K562 (cell line): ENCODE data around the gene PDZRN4. TPM values are rescaled to one million over a fixed set of nuclear protein-coding genes. Genes with fewer than 3 reads are reported as not detected.

Experiments used
- ATAC-seq: fragments of 200-7000 bp; cut with Tn5 transposase; 3 replicates; pipeline ENCODE4 v1.9.1; 2020; ENCODE audit warnings: moderate library complexity
- Bru-seq: library from RNA; stranded (reverse); fragments of 400-500 nt; gene quantifications from one replicate; lab custom pipeline; 2021; lab: Mats Ljungman, UMichigan
- BruChase-seq, 2 experiments: library from RNA; stranded (reverse); fragments of 400-500 nt; gene quantifications; one replicate each; lab custom pipeline; 2021; lab: Mats Ljungman, UMichigan
- BruUV-seq: library from RNA; stranded (reverse); fragments of 400-500 nt; replicated peaks from 2 replicates; lab custom pipeline; 2021; lab: Mats Ljungman, UMichigan
- CTCF ChIA-PET: fragments of 300-600 bp; formaldehyde crosslinking; extraction: SDS; loops from one replicate; lab custom pipeline; 2021; ENCODE audit warnings: low intra/inter-chr PET ratio; lab: Yijun Ruan, JAX
- POLR2A ChIA-PET: fragments of 300-600, 350-650 bp; sonication (Branson Sonifier 250); formaldehyde crosslinking; extraction: SDS; loops from one replicate; lab custom pipeline; 2021; ENCODE audit warnings: antibody characterized with exemption, inconsistent platforms; lab: Yijun Ruan, JAX
- DNase-seq, 4 experiments: peaks; one replicate each; pipeline versions ENCODE4 v3.0.0 to v3.0.0-alpha.2; 2011 to 2018; ENCODE audit warnings: low spot score in 3 of 4, mixed read lengths in 3 of 4; ENCODE audit errors: extremely low read depth in 1 of 4
- FAIRE-seq: peaks from 2 replicates; lab custom pipeline; 2011; peaks lifted over from hg19 to GRCh38; lab: Jason Lieb, UNC
- H2AFZ ChIP-seq: 2 replicates; pipeline ENCODE4 v1.6.0; 2011; ENCODE audit warnings: low read depth, low read length, control low read depth, inconsistent platforms
- H3K27ac ChIP-seq: fragments of 200-600 bp; 3 replicates; pipeline ENCODE4 v1.8.0; 2011; ENCODE audit warnings: low read depth, mild to moderate bottlenecking, control low read depth, inconsistent platforms, low read length, moderate library complexity, mixed read lengths; ENCODE audit errors: extremely low read depth
- H3K27me3 ChIP-seq, 2 experiments: fragments of 300-600 bp in 1 of 2; 2 replicates in 1 of 2; 3 replicates in 1 of 2; pipeline versions ENCODE4 v1.6.0 to v1.8.0; 2011; ENCODE audit warnings: inconsistent platforms in 2 of 2, low read length in 2 of 2, mild to moderate bottlenecking in 1 of 2, mixed read lengths in 1 of 2, moderate library complexity in 1 of 2; ENCODE audit not compliant: control insufficient read depth in 2 of 2, insufficient read depth in 2 of 2
- H3K36me3 ChIP-seq: fragments of 300-600 bp; 3 replicates; pipeline ENCODE4 v1.8.0; 2011; ENCODE audit warnings: mild to moderate bottlenecking, low read length, inconsistent platforms; ENCODE audit not compliant: control insufficient read depth, insufficient read depth
- H3K4me1 ChIP-seq, 2 experiments: fragments of 200-600 bp in 1 of 2; replicated peaks in 1 of 2; 2 replicates in 1 of 2; 3 replicates in 1 of 2; pipeline versions ENCODE4 v1.5.1 to v1.8.0; 2011; ENCODE audit warnings: inconsistent platforms in 2 of 2, low read length in 2 of 2, mild to moderate bottlenecking in 1 of 2, mixed read lengths in 1 of 2, moderate library complexity in 1 of 2; ENCODE audit not compliant: control insufficient read depth in 2 of 2, insufficient read depth in 2 of 2
- H3K4me2 ChIP-seq: 2 replicates; pipeline ENCODE4 v1.6.1; 2011; ENCODE audit warnings: low read length, control low read depth, inconsistent platforms, mixed read lengths; ENCODE audit not compliant: insufficient read depth
- H3K4me3 ChIP-seq: fragments of 200-600 bp; sonication (generic), shearing (Covaris generic); 2 replicates; pipeline ENCODE4 v1.5.1; 2016; ENCODE audit warnings: control low read depth, inconsistent platforms
- H3K79me2 ChIP-seq: fragments of 200-600 bp; 3 replicates; pipeline ENCODE4 v1.8.0; 2011; ENCODE audit warnings: low read length, inconsistent platforms; ENCODE audit not compliant: control insufficient read depth, insufficient read depth
- H3K9ac ChIP-seq, 2 experiments: 2 replicates each; pipeline versions ENCODE4 v1.6.0 to v1.6.1; 2011; ENCODE audit warnings: low read depth in 2 of 2, low read length in 2 of 2, control low read depth in 1 of 2, inconsistent platforms in 1 of 2, mild to moderate bottlenecking in 1 of 2, mixed read lengths in 1 of 2; ENCODE audit not compliant: insufficient read depth in 1 of 2
- H3K9me1 ChIP-seq: one replicate; pipeline ENCODE4 v1.6.0; 2011; ENCODE audit warnings: inconsistent platforms, mild to moderate bottlenecking, low read length, moderate library complexity; ENCODE audit not compliant: control insufficient read depth, insufficient read depth
- H3K9me3 ChIP-seq: replicated peaks from 2 replicates; pipeline ENCODE4 v1.5.1; 2011; ENCODE audit warnings: low read depth, low read length, inconsistent platforms; ENCODE audit not compliant: control insufficient read depth, insufficient read depth
- H4K20me1 ChIP-seq: replicated peaks from 2 replicates; pipeline ENCODE4 v1.6.1; 2011; ENCODE audit warnings: low read length, inconsistent platforms, mixed read lengths; ENCODE audit not compliant: control insufficient read depth, insufficient read depth
- CHD7 ChIP-seq: fragments of 200-600 bp; sonication (generic); IDR thresholded peaks from one replicate; pipeline ENCODE4 v1.6.1; 2012; ENCODE audit warnings: mild to moderate bottlenecking, low read depth, low read length, inconsistent platforms
- MIER1 ChIP-seq: fragments of 450-650 bp; IDR thresholded peaks from 2 replicates; pipeline ENCODE4 v1.6.1; 2016; ENCODE audit warnings: antibody characterized with exemption, mild to moderate bottlenecking, low read depth
- POLR2AphosphoS2 ChIP-seq: IDR thresholded peaks from 2 replicates; pipeline ENCODE4 v1.6.1; 2012; ENCODE audit warnings: low read length, improper control_type of control experiment
- ZFP91 ChIP-seq: sonication (generic); formaldehyde crosslinking; IDR thresholded peaks from 2 replicates; pipeline ENCODE4 v1.8.0; 2022; ENCODE audit warnings: mild to moderate bottlenecking, missing genetic modification reagents
- WGBS: fragments of 100-300 bp; shearing (Covaris generic); methylation state at CpG from one replicate; pipeline ENCODE4 v1.1.6; 2016; ENCODE audit warnings: low coverage, mixed read lengths; ENCODE audit not compliant: insufficient coverage; ENCODE audit errors: missing lambda C conversion rate; 5-methylcytosine and 5-hydroxymethylcytosine counted together
- in situ Hi-C: fragments of 300-500 bp; cut with MboI; formaldehyde crosslinking; loops from 4 replicates; pipeline ENCODE4 v1.15.0; 2018; ENCODE audit warnings: inconsistent platforms, mixed read lengths
- intact Hi-C: fragments of 100-400 bp; cut with micrococcal nuclease; formaldehyde crosslinking; loops from 2 replicates; pipeline ENCODE4 v1.14.2; 2022
- long read RNA-seq, 3 experiments: library from polyadenylated mRNA in 2 of 3; library from RNA in 1 of 3; unstranded in 2 of 3; stranded (forward) in 1 of 3; transcript quantifications; one replicate each; pipeline ENCODE4 v2.0.0, GENCODE V29; 2019 to 2022
- polyA minus RNA-seq, 3 experiments: library from RNA; depleted of rRNA, polyadenylated mRNA; stranded (reverse); fragments of >200 nt; gene quantifications; 2 replicates each; pipeline ENCODE4 v1.2.3, GENCODE V29; 2011
- polyA plus RNA-seq, 8 experiments: library from polyadenylated mRNA; depleted of rRNA in 4 of 8; stranded (reverse) in 5 of 8; unstranded in 3 of 8; fragments of >200 nt; fragmentation: Nextera tagmentation in 2 of 8; fragmentation: Illumina TruSeq in 1 of 8; extraction: Ambion mirVana in 2 of 8; extraction: Trizol in 1 of 8; gene quantifications; 2 replicates each; pipeline versions ENCODE4 v1.2.1 to v1.2.3, GENCODE V29; 2011 to 2014; ENCODE audit warnings: inconsistent platforms in 1 of 8, missing spikeins in 1 of 8
- total RNA-seq, 7 experiments: library from RNA; depleted of rRNA in 6 of 7; stranded (reverse); fragments of >200 nt in 6 of 7; fragmentation: Illumina TruSeq in 2 of 7; extraction: Trizol in 2 of 7; gene quantifications; 2 replicates each; pipeline versions ENCODE4 v1.2.1 to v1.2.3, GENCODE V29; 2011 to 2021; ENCODE audit warnings: low replicate concordance in 1 of 7

Gene PDZRN4
- total RNA-seq (2011; cell fraction: chromatin; rRNA removed; ENCODE audit: low replicate concordance): not detected in 2 replicates
- not detected in 2 replicates for total RNA-seq (2011; cell fraction: nucleolus; rRNA removed)
- not detected in 2 replicates for total RNA-seq (2011; cell fraction: nucleoplasm; rRNA removed)
- not detected in 2 replicates for total RNA-seq (2014; rRNA removed)
- not detected in 2 replicates for total RNA-seq (2014; rRNA removed; fragmentation: Illumina TruSeq; extraction: Trizol)
- total RNA-seq (2015; rRNA removed; fragmentation: Illumina TruSeq; extraction: Trizol): not detected in 2 replicates
- total RNA-seq (2021): not detected in 2 replicates
- polyA plus RNA-seq (2011; rRNA removed): not detected in 2 replicates
- polyA plus RNA-seq (2011; cell fraction: cytosol; rRNA removed): not detected in 2 replicates
- not detected in 2 replicates for polyA plus RNA-seq (2011; cell fraction: nucleus; rRNA removed)
- polyA plus RNA-seq (2012): not detected in 2 replicates
- polyA plus RNA-seq (2014; fragmentation: Illumina TruSeq; extraction: Trizol): not detected in 2 replicates
- polyA plus RNA-seq (2014; fragmentation: Nextera tagmentation; extraction: Ambion mirVana): not detected
- not detected in 2 replicates for polyA plus RNA-seq (2014; rRNA removed)
- not detected in 2 replicates for polyA minus RNA-seq (2011; rRNA and poly(A)+ RNA removed)
- polyA minus RNA-seq (2011; cell fraction: cytosol; rRNA and poly(A)+ RNA removed): not detected in 2 replicates
- not detected in 2 replicates for polyA minus RNA-seq (2011; cell fraction: nucleus; rRNA and poly(A)+ RNA removed)
- Bru-seq, nascent RNA: percentile 0 among the genes with signal in this experiment
- BruChase-seq, experiment 1, labeled RNA remaining after a 2-hour chase: percentile 0 among the genes with signal in this experiment
- BruChase-seq, experiment 2, labeled RNA remaining after a 6-hour chase: percentile 0 among the genes with signal in this experiment
- long read RNA-seq, experiment 1: 0 reads
- long read RNA-seq, experiment 2: 0 reads
- long read RNA-seq, experiment 3: 0 reads

GRCh38 chr12:41188058-41188840 lies at the start of gene PDZRN4:
Gene PDZRN4 (plus strand): TSS chr12:41188320.
- DNase-seq (no peak), ATAC-seq (no peak), FAIRE-seq (no peak)
- Histone ChIP-seq H3K36me3 (no peaks in the 10 kb centered on the region), H3K9me3 (no peaks in the 10 kb centered on the region), H4K20me1 (no peaks in the 10 kb centered on the region), H3K27ac (no peak within 1 kb of the TSS), H3K9me1 (no peaks in the 10 kb centered on the region), H3K4me2 (no peak within 1 kb of the TSS), H3K79me2 (no peaks in the 10 kb centered on the region), H3K9ac (no peak within 1 kb of the TSS), H3K4me1 (no peaks in the 10 kb centered on the region), H3K4me3 (no peak within 1 kb of the TSS), H3K27me3 (no peaks in the 10 kb centered on the region), H2AFZ (no peak within 1 kb of the TSS)
- WGBS: 4% methylated on average over 46 of the region's 67 CpGs
- in situ Hi-C loops (no loop called here), intact Hi-C loops (no loop called here)
- no TSS peak for BruUV-seq
- CTCF ChIA-PET: no interaction called here
- POLR2A ChIA-PET: no interaction called here
- TF ChIP-seq CHD7: no peak
- no peak for TF ChIP-seq POLR2AphosphoS2
- TF ChIP-seq MIER1: no peak
- TF ChIP-seq ZFP91 (CRISPR knock-in tag): no peak
